ENCODE measurements around the gene PYGB.

The PYGB gene

DNA sequence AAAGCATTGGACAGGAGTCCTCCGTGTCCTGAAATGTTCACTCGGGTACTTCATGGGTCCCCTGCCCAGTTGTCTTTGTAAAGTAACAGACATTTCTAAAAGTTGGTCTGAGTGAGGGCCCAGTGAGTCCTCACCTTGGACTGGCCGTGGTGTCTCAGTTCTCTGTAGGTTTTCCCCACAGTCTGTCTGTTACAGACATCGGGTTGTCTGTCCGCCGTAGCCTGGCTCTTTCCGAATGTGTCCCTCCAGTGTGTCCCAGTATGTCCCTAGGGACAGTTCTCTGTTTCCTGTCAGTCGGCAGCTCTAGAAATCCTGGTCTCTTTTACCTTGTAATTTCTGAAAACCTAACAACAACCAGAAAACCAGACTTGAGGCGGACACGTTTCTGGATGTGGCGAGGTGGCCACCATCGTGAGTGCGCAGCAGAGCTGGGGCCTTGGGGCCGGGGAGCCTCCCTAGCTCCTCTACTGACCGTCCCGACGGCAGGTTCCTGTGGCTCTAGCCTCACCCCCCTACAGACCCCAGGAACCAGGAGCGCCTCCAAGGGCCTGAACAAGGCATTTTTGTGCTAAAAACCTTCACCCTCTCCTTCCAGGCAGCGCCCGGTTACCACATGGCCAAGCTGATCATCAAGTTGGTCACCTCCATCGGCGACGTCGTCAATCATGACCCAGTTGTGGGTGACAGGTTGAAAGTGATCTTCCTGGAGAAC lies 42.2 kb downstream of the PYGB start:
- no peaks in the 10 kb centered on the region for H3K9me3 ChIP-seq (ENCODE audit: control insufficient read depth, insufficient read depth, low read length)
- H3K4me1 ChIP-seq (ENCODE audit: insufficient read depth, low read length): no peaks in the 10 kb centered on the region
- no peak overlapping the region for H3K9ac ChIP-seq (ENCODE audit: low read depth, low read length)
- peaks cover 22% of the 10 kb centered on the region for H3K36me3 ChIP-seq (ENCODE audit: insufficient read depth, low read length)

DNA sequence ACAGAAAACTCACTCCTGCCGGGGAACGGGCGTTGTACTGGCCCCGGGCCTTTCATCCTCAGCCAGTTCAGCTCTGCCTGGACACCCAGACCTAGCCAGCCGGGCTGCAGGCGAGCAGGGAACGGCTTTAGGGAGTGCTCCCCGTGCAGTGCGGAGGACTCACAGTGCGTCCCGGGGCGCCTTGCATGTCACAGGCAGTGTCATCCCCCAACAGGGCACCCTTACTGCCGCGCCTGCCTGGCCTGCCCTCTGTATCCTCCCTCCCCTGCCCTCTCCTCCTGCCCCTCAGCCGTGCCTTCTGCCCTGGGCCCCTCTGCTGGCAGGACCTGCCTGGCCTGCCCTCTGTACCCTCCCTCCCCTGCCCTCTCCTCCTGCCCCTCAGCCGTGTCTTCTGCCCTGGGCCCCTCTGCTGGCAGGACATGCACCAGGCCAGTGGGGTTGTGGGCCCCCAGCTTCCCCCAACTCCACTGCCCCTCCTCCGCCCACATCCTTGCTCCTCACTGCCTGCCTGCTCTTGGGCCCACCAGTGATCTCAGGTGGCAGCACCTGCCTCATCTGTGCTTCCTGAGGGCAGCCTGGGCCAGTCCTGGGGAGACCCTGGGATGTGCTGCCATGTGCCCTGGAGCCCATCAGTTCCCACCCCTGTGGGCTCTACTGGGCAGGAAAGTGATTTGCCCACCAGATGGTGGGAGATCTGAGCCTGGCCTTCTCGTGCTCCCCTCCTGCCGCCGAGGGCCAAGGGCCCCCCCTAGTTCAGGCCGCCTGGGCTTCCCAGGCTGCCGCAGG lies 43.0 kb downstream of the PYGB start:
- Histone ChIP-seq H3K9ac (ENCODE audit: low read depth, low read length) (no peak overlapping the region), H3K36me3 (ENCODE audit: insufficient read depth, low read length) (peaks cover 22% of the 10 kb centered on the region), H3K4me1 (ENCODE audit: insufficient read depth, low read length) (no peaks in the 10 kb centered on the region; the same call in 1 of the 2 replicates), H3K9me3 (ENCODE audit: control insufficient read depth, insufficient read depth, low read length) (no peaks in the 10 kb centered on the region)

- H3K9ac ChIP-seq (ENCODE audit: low read depth, low read length): no peak overlapping the region
- H3K36me3 ChIP-seq (ENCODE audit: insufficient read depth, low read length): peaks cover 19% of the 10 kb centered on the region
- no peaks in the 10 kb centered on the region for H3K9me3 ChIP-seq (ENCODE audit: control insufficient read depth, insufficient read depth, low read length)
- H3K4me1 ChIP-seq (ENCODE audit: insufficient read depth, low read length): no peaks in the 10 kb centered on the region; the same call in 1 of the 2 replicates
Observed at GRCh38 chr20:25291432-25292133, 43.7 kb downstream of the PYGB start.

- no peaks in the 10 kb centered on the region for H3K9me3 ChIP-seq (ENCODE audit: control insufficient read depth, insufficient read depth, low read length)
- no peaks in the 10 kb centered on the region; the same call in 1 of the 2 replicates for H3K4me1 ChIP-seq (ENCODE audit: insufficient read depth, low read length)
- H3K36me3 ChIP-seq (ENCODE audit: insufficient read depth, low read length): peaks cover 20% of the 10 kb centered on the region
- no peak overlapping the region for H3K9ac ChIP-seq (ENCODE audit: low read depth, low read length)
Observed at GRCh38 chr20:25292176-25292891, 44.4 kb downstream of the PYGB start.

- Histone ChIP-seq H3K9me3 (ENCODE audit: control insufficient read depth, insufficient read depth, low read length) (no peaks in the 10 kb centered on the region), H3K36me3 (ENCODE audit: insufficient read depth, low read length) (peaks cover 20% of the 10 kb centered on the region), H3K4me1 (ENCODE audit: insufficient read depth, low read length) (no peaks in the 10 kb centered on the region; the same call in 1 of the 2 replicates), H3K9ac (ENCODE audit: low read depth, low read length) (no peak overlapping the region)
Observed at GRCh38 chr20:25293507-25293906, 45.6 kb downstream of the PYGB start.

- Histone ChIP-seq H3K36me3 (ENCODE audit: insufficient read depth, low read length) (peaks cover 16% of the 10 kb centered on the region), H3K9ac (ENCODE audit: low read depth, low read length) (no peak overlapping the region), H3K9me3 (ENCODE audit: control insufficient read depth, insufficient read depth, low read length) (no peaks in the 10 kb centered on the region), H3K4me1 (ENCODE audit: insufficient read depth, low read length) (no peaks in the 10 kb centered on the region; the same call in 1 of the 2 replicates)
Observed at GRCh38 chr20:25293910-25294458, 46.1 kb downstream of the PYGB start.

DNA sequence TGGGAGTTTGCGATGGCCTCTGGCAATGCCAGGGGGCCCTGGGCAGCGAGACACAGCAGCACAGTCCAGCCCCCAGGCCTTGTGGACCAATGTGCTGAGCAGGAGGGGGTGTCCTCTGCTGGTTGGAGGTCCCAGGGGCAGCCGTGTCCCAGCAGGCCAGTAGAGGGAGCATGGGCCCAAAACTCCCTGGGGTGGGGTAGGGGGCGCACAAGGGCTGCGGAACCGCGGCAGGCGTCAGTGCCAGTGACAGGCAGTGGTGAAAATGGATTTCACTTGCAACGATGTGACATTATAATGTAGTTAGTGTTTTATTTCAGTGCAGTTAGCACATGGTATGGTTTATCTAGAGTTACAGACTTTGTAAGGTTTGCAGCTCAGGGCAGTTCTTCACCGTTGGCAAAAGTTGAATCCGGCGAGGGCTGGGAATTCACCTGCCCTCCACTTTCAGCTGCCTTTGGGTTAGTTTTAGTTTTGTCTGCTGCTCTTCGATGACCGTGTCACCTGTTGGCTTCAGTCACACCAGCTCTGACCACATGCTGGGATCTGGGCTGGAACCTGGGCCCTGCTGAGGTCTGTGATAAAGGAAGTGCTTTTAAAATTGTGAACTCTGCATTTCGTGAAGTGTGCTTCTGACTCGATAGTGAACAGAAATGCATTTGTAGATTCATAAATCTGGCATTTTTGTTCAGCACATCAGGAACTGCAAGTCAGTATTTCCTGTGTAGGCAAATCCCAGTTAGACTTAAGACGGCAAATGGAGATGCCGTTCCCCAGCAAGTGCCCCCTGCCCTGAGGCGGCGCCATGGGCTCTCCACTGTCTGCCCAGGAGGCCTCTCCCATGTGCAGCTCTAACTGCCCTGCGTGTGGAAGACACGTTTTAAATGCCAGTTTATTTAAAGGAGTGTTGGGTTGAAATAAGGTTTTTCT lies 46.8 kb downstream of the PYGB start:
- Histone ChIP-seq H3K9me3 (ENCODE audit: control insufficient read depth, insufficient read depth, low read length) (no peaks in the 10 kb centered on the region), H3K36me3 (ENCODE audit: insufficient read depth, low read length) (peaks cover 12% of the 10 kb centered on the region), H3K4me1 (ENCODE audit: insufficient read depth, low read length) (no peaks in the 10 kb centered on the region; the same call in 1 of the 2 replicates), H3K9ac (ENCODE audit: low read depth, low read length) (no peak overlapping the region)

DNA sequence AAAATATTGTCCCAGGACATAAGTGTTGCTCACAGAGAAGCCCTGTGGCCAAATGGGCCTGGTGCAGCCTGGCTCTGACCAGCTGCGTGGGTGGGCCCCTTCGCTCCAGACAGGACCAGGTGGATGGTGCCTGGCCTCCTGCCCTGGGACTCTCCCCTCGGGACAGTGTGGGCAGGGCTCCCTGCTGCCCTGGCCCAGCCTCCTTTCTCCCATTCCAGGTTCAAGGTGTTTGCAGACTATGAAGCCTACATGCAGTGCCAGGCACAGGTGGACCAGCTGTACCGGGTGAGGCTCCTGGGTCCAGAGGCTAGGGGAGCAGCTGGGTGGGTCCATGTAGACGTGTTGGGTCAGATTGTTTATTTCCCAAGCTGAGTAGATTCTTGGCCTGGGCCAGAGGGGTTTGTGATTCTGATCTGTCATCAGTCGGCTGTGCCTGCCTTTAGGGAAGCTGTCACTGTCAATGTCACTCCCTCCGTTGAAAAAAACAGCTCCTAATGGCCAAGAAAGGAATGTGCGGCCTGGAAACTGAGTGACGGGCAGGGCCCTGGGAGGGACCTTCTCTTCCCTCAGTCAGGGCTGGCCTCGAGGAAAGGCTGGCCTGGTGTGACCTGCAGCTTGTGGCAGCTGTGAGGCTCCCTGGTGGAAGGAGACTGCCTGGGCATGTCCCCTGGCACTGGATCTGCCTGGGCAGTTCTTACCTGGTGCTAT lies 47.7 kb downstream of the PYGB start:
- Histone ChIP-seq H3K9me3 (ENCODE audit: control insufficient read depth, insufficient read depth, low read length) (no peaks in the 10 kb centered on the region), H3K36me3 (ENCODE audit: insufficient read depth, low read length) (peaks cover 4% of the 10 kb centered on the region), H3K4me1 (ENCODE audit: insufficient read depth, low read length) (no peaks in the 10 kb centered on the region; the same call in 1 of the 2 replicates), H3K9ac (ENCODE audit: low read depth, low read length) (no peak overlapping the region)

DNA sequence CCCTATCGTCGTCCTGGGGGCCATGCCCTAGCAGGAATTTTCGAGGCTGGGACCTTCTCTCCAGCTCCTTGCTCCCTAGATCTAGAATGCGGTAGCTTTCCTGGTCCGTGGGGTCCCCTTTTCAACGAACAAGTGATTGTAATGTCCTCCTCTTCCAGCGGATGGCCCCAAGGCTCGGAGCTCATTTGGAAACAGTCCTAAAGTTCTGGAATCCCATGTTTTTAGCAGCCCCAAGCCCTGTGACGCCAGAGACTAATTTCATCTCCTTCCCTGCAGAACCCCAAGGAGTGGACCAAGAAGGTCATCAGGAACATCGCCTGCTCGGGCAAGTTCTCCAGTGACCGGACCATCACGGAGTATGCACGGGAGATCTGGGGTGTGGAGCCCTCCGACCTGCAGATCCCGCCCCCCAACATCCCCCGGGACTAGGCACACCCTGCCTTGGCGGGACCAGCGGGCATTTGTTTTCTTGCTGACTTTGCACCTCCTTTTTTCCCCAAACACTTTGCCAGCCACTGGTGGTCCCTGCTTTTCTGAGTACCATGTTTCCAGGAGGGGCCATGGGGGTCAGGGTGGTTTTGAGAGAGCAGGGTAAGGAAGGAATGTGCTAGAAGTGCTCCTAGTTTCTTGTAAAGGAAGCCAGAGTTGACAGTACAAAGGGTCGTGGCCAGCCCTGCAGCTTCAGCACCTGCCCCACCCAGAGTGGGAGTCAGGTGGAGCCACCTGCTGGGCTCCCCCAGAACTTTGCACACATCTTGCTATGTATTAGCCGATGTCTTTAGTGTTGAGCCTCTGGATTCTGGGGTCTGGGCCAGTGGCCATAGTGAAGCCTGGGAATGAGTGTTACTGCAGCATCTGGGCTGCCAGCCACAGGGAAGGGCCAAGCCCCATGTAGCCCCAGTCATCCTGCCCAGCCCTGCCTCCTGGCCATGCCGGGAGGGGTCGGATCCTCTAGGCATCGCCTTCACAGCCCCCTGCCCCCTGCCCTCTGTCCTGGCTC lies 48.5 kb downstream of the PYGB start:
- Histone ChIP-seq H3K36me3 (ENCODE audit: insufficient read depth, low read length) (peaks cover 4% of the 10 kb centered on the region; the same call in 1 of the 2 replicates), H3K9ac (ENCODE audit: low read depth, low read length) (no peak overlapping the region), H3K4me1 (ENCODE audit: insufficient read depth, low read length) (no peaks in the 10 kb centered on the region; the same call in 1 of the 2 replicates), H3K9me3 (ENCODE audit: control insufficient read depth, insufficient read depth, low read length) (no peaks in the 10 kb centered on the region)

DNA sequence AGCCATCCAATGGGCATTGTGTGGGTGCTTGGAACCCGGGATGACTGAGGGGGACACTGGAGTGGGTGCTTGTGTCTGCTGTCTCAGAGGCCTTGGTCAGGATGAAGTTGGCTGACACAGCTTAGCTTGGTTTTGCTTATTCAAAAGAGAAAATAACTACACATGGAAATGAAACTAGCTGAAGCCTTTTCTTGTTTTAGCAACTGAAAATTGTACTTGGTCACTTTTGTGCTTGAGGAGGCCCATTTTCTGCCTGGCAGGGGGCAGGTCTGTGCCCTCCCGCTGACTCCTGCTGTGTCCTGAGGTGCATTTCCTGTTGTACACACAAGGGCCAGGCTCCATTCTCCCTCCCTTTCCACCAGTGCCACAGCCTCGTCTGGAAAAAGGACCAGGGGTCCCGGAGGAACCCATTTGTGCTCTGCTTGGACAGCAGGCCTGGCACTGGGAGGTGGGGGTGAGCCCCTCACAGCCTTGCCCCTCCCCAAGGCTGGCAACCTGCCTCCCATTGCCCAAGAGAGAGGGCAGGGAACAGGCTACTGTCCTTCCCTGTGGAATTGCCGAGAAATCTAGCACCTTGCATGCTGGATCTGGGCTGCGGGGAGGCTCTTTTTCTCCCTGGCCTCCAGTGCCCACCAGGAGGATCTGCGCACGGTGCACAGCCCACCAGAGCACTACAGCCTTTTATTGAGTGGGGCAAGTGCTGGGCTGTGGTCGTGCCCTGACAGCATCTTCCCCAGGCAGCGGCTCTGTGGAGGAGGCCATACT lies 49.4 kb downstream of the PYGB start:
- H3K9me3 ChIP-seq (ENCODE audit: control insufficient read depth, insufficient read depth, low read length): no peaks in the 10 kb centered on the region
- peaks cover 7% of the 10 kb centered on the region; the same call in 1 of the 2 replicates for H3K36me3 ChIP-seq (ENCODE audit: insufficient read depth, low read length)
- H3K9ac ChIP-seq (ENCODE audit: low read depth, low read length): no peak overlapping the region
- H3K4me1 ChIP-seq (ENCODE audit: insufficient read depth, low read length): no peaks in the 10 kb centered on the region; the same call in 1 of the 2 replicates

DNA sequence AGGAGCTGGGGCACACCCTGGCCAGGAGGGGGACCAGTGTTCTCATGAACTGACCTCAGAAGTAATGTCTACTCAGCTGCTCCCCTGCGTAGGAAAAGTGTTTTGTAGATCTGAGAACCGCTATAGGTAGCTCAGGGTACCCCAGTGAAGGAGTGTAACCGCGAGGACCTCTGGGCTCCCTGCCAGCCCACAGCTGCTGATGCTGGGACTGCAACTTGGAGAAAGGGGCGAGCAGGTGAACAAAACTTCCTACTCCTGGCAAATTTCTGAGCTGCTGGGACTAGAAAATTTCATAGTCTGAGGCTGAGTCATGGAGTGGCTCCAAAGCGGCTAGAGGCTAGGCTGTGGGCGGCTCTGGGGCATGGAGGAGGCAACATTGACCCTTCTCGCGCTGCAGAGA lies 51.9 kb downstream of the PYGB start:
- Histone ChIP-seq H3K4me1 (ENCODE audit: insufficient read depth, low read length) (no peaks in the 10 kb centered on the region; the same call in 1 of the 2 replicates), H3K9me3 (ENCODE audit: control insufficient read depth, insufficient read depth, low read length) (no peaks in the 10 kb centered on the region), H3K36me3 (ENCODE audit: insufficient read depth, low read length) (peaks cover 7% of the 10 kb centered on the region; the same call in 1 of the 2 replicates), H3K9ac (ENCODE audit: low read depth, low read length) (no peak overlapping the region)
